Endothelial cell of umbilical vein (primary cell): ENCODE data around the gene ASIC4. TPM values are rescaled to one million over a fixed set of nuclear protein-coding genes. Genes with fewer than 3 reads are reported as not detected.

Source experiments
- BruUV-seq: library from RNA; stranded (reverse); fragments of 400-500 nt; replicated peaks from 2 replicates; lab custom pipeline; 2021; lab: Mats Ljungman, UMichigan
- CTCF ChIA-PET: fragments of 300-600, 350-600 bp; sonication (Branson Sonifier 250); formaldehyde crosslinking; loops from one replicate; lab custom pipeline; 2021; ENCODE audit warnings: antibody characterized with exemption, inconsistent platforms; lab: Charles Lee
- POLR2A ChIA-PET: fragments of 300-600, 350-600 bp; sonication (Branson Sonifier 250); formaldehyde crosslinking; loops from one replicate; lab custom pipeline; 2021; ENCODE audit warnings: antibody characterized with exemption, inconsistent platforms; lab: Charles Lee
- DNase-seq: peaks from one replicate; pipeline ENCODE4 v3.0.0-alpha.2; 2011; ENCODE audit warnings: low read depth, low spot score
- FAIRE-seq: peaks from 2 replicates; lab custom pipeline; 2011; peaks lifted over from hg19 to GRCh38; lab: Jason Lieb, UNC
- H2AFZ ChIP-seq: 2 replicates; pipeline ENCODE4 v1.6.0; 2012; ENCODE audit warnings: low read depth, low read length, control low read depth, inconsistent platforms
- H3K27ac ChIP-seq: 2 replicates; pipeline ENCODE4 v1.5.1; 2011; ENCODE audit warnings: low read depth, mild to moderate bottlenecking, control low read depth, low read length, moderate library complexity; ENCODE audit not compliant: insufficient read depth
- H3K27me3 ChIP-seq, 2 experiments: 2 replicates each; pipeline versions ENCODE4 v1.6.0 to v1.6.1; 2011; ENCODE audit warnings: low read length in 2 of 2, mixed read lengths in 1 of 2; ENCODE audit not compliant: control insufficient read depth in 2 of 2, insufficient read depth in 2 of 2
- H3K36me3 ChIP-seq, 2 experiments: 2 replicates in 1 of 2; 3 replicates in 1 of 2; pipeline ENCODE4 v1.5.1; 2011; ENCODE audit warnings: low read length in 2 of 2, mild to moderate bottlenecking in 1 of 2, moderate library complexity in 1 of 2; ENCODE audit not compliant: control insufficient read depth in 2 of 2, insufficient read depth in 2 of 2; ENCODE audit errors: extremely low read depth in 1 of 2
- H3K4me1 ChIP-seq: 3 replicates; pipeline ENCODE4 v1.5.1; 2011; ENCODE audit warnings: mild to moderate bottlenecking, low read length; ENCODE audit not compliant: control insufficient read depth, insufficient read depth; ENCODE audit errors: extremely low read depth
- H3K4me2 ChIP-seq: 2 replicates; pipeline ENCODE4 v1.6.1; 2011; ENCODE audit warnings: low read length, control low read depth, mixed read lengths; ENCODE audit not compliant: insufficient read depth
- H3K4me3 ChIP-seq, 3 experiments: fragments of 200-600 bp in 1 of 3; sonication (generic), shearing (Covaris generic) in 1 of 3; replicated peaks in 1 of 3; 2 replicates each; pipeline ENCODE4 v1.5.1; 2011 to 2016; ENCODE audit warnings: control low read depth in 3 of 3, low read length in 3 of 3, mild to moderate bottlenecking in 2 of 3, inconsistent platforms in 1 of 3, low read depth in 1 of 3, moderate library complexity in 1 of 3; ENCODE audit not compliant: insufficient read depth in 1 of 3
- H3K79me2 ChIP-seq: 2 replicates; pipeline ENCODE4 v1.6.0; 2012; ENCODE audit warnings: low read length, inconsistent platforms; ENCODE audit not compliant: control insufficient read depth, insufficient read depth
- H3K9ac ChIP-seq: replicated peaks from 2 replicates; pipeline ENCODE3; 2011; ENCODE audit warnings: low read length, control low read depth; ENCODE audit not compliant: insufficient read depth; ENCODE audit errors: extremely low read depth
- H3K9me1 ChIP-seq: replicated peaks from 3 replicates; pipeline ENCODE4 v1.6.0; 2011; ENCODE audit warnings: mild to moderate bottlenecking, low read length; ENCODE audit not compliant: control insufficient read depth, insufficient read depth; ENCODE audit errors: extremely low read depth
- H3K9me3 ChIP-seq: replicated peaks from 2 replicates; pipeline ENCODE4 v1.5.1; 2012; ENCODE audit warnings: low read length, inconsistent platforms; ENCODE audit not compliant: control insufficient read depth, insufficient read depth
- H4K20me1 ChIP-seq: replicated peaks from 2 replicates; pipeline ENCODE3; 2011; ENCODE audit warnings: mild to moderate bottlenecking, low read length; ENCODE audit not compliant: control insufficient read depth, insufficient read depth; ENCODE audit errors: extremely low read depth
- CTCF ChIP-seq, 2 donors: IDR thresholded peaks; 1 replicate in 1 of 2; 2 replicates in 1 of 2; pipeline ENCODE4 v1.5.1; 2011; ENCODE audit warnings: low read length in 2 of 2, mild to moderate bottlenecking in 2 of 2, moderate library complexity in 2 of 2, control low read depth in 1 of 2, inconsistent platforms in 1 of 2, low read depth in 1 of 2; ENCODE audit not compliant: insufficient read depth in 1 of 2; ENCODE audit errors: extremely low read depth in 1 of 2
- EZH2 ChIP-seq: IDR thresholded peaks from 2 replicates; pipeline ENCODE4 v1.6.1; 2012; ENCODE audit warnings: borderline replicate concordance, low read depth, mild to moderate bottlenecking, moderate library complexity, low read length, inconsistent platforms; ENCODE audit not compliant: severe bottlenecking
- JUN ChIP-seq: IDR thresholded peaks from 2 replicates; pipeline ENCODE4 v1.6.1; 2011; ENCODE audit warnings: borderline replicate concordance, low read depth; ENCODE audit not compliant: insufficient read length, insufficient read depth
- dilution Hi-C: fragments of 300-500 bp; cut with MboI; formaldehyde crosslinking; loops from one replicate; pipeline ENCODE4 v1.15.0; 2019; ENCODE audit warnings: low sequenced_read_pairs; ENCODE audit not compliant: extremely low pct_ligation_motif_present
- intact Hi-C: fragments of 100-400 bp; cut with micrococcal nuclease; formaldehyde crosslinking; loops from one replicate; pipeline ENCODE4 v1.10.0; 2022
- polyA plus RNA-seq, 4 experiments: library from polyadenylated mRNA; depleted of rRNA in 3 of 4; stranded (reverse) in 3 of 4; unstranded in 1 of 4; fragments of >200 nt; gene quantifications; 2 replicates each; pipeline versions ENCODE4 v1.2.1 to v1.2.3, GENCODE V29; 2011 to 2012; ENCODE audit warnings: missing spikeins in 1 of 4
- total RNA-seq: library from RNA; stranded (reverse); gene quantifications from 2 replicates; pipeline ENCODE4 v1.2.3, GENCODE V29; 2021

The ASIC4 gene
- total and polyA plus RNA-seq, 2 donors (not counting 3 experiments of a cell fraction or from before 2014, with no cell fraction given): not detected

GRCh38 chr2:219522111-219523030 lies 8.1 kb downstream of the ASIC4 start:
- Histone ChIP-seq H3K4me3 (no peak overlapping the region), H3K9me3 (no peaks in the 10 kb centered on the region), H2AFZ (no peak overlapping the region), H3K27me3 (peaks cover 57 to 64% of the 10 kb centered on the region in 2 experiments), H3K4me2 (no peak overlapping the region), H3K27ac (no peak overlapping the region), H4K20me1 (no peaks in the 10 kb centered on the region), H3K79me2 (no peaks in the 10 kb centered on the region), H3K4me1 (no peaks in the 10 kb centered on the region), H3K9ac (no peak overlapping the region), H3K36me3 (no peaks in the 10 kb centered on the region), H3K9me1 (no peaks in the 10 kb centered on the region)
- intact Hi-C loops: no loop called here
- FAIRE-seq: no peak
- POLR2A ChIA-PET: no interaction called here
- DNase-seq: no peak
- TF ChIP-seq JUN (no peak), EZH2 (peak; percentile 86), CTCF (IDR thresholded peaks at IDR 0.05; ENCODE audit: extremely low read depth in 1 of 2, insufficient read depth in 1 of 2, low read depth in 1 of 2, low read length in 2 of 2) (no peak)
- BruUV-seq: no TSS peak
- CTCF ChIA-PET: interaction anchor here (0.6 to 12.6 kb wide), 15 partner anchors 8 to 1248 kb away, joined by 3 to 731 read pairs (median 4); partner anchors contain the start of genes ASIC4 and GMPPA
- dilution Hi-C loops: no loop called here
